ENCODE data around the gene ATP1A1. TPM values are rescaled to one million over a fixed set of nuclear protein-coding genes. Genes with fewer than 3 reads are reported as not detected.

Gene ATP1A1
- total RNA-seq, 1 donor from 2014 or later, result 269 TPM

DNA sequence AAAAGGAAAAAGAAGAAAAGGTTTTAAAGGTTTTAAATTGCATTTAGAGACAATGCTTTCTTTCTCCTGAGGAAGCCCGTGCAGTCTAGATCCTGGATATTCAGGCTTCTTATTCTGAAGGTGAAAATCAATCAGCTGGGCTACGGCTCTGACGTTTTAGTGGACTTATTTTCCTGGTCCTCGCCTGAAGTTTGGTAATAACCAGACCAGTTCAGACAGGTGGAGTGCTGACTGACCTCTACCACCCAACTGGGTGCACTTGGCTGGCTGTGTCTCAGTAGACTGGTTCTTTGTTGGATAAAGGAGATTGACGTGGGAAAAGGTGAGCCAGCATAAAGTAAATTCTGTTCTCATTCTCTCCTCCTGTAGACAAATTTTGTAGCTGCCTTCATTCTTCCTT lies 7.2 kb upstream of the ATP1A1 start:
- ATAC-seq, result peak; percentile 22
- intact Hi-C loops (cut with micrococcal nuclease), result no loop called here
- no peak for DNase-seq

GRCh38 chr1:116367256-116367945 lies 5.6 kb upstream of the ATP1A1 start:
- no peak for DNase-seq
- no peak for ATAC-seq
- intact Hi-C loops (cut with micrococcal nuclease), result no loop called here

DNA sequence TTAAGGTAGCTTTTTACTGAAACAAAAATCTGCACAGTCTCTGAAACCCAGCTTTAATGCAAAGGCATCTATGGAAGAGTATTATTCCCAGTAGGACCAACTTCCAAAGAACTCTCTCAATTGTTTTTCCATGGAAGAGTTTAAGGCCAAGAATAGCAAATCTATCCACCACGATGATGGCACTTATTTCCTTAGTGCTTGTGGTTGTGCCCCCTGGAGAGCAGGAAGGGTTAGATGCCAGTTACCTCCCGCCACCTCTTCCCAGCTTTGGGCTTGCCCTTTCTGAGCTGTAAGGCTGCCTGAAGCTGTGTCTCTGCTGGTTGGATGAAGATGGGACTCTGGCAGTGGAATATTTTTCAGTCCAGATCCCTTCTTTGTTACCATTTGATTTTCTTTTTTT lies 4.8 kb upstream of the ATP1A1 start:
- DNase-seq (no peak), ATAC-seq (no peak)
- intact Hi-C loops (cut with micrococcal nuclease), result no loop called here

DNA sequence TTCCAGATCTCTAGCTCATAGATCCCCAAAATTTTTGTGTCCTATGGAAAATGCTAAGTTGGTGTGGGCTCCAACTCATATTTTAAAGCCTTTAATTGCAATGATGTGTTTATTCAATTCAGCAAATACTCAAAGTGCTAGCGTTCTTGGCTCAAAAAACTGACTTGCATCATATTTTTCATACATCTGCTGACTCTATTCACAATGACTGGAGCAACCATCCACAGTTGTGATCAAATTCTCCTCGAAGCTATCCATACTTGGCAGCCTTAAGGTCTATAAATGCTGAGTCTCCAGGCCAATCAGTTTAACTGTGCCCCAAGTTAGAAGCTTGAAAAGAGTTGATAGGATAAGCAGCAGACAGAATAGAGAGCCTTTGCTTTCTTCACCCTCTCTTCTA lies 2.9 kb upstream of the ATP1A1 start:
- ATAC-seq (no peak), DNase-seq (no peak)
- intact Hi-C loops (cut with micrococcal nuclease), result no loop called here

DNA sequence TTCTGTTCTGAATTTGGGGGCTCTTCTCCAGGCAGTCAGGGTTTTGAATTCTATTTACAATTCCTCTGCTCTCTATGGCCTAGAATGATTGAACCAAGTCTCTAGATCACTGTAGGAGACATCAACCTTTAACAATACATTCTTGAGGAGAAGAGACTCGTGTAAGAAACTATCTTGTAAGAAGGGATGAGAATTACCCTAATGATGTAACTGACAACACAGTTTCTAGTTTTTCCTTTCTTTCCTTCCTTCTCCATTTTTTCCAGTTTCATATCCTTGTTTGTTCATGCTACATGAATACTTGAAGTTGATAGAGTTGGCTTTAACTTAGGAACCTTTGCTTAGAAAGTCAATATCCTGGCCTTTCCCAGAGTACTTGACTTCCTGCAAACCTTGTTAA lies 1.3 kb upstream of the ATP1A1 start:
- intact Hi-C loops (cut with micrococcal nuclease), result no loop called here

DNA sequence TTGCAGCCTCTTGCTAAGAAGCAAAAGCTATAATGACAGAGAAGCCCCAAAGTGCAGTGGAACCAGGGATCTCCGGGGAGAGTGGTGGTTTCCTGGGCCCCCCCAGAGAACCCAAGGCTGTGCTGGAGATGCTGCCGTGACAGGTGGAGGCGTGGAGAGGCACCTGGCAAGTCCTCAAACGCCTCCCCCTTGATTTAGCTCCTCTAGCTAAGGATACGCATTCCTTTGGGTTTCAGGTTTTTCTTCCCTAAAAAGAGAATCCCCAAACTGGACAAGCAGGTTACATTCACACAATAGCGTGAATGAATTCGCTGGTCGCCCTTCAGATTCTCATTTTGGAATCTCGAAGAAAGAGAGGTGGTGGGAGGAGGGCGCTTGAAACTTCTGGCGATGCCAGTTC lies 853 bp upstream of the ATP1A1 start:
- intact Hi-C loops (cut with micrococcal nuclease), result no loop called here
- no peak for ATAC-seq
- DNase-seq, result no peak

More for the DNA sequence above, 1.3 kb upstream of the ATP1A1 start:
- ATAC-seq, result no peak
- DNase-seq, result no peak

- intact Hi-C loops (cut with micrococcal nuclease), result no loop called here
- ATAC-seq (peak; percentile 49), DNase-seq (peak; percentile 84)
Measured at GRCh38 chr1:116373431-116374352, 648 bp downstream of the ATP1A1 start.

DNA sequence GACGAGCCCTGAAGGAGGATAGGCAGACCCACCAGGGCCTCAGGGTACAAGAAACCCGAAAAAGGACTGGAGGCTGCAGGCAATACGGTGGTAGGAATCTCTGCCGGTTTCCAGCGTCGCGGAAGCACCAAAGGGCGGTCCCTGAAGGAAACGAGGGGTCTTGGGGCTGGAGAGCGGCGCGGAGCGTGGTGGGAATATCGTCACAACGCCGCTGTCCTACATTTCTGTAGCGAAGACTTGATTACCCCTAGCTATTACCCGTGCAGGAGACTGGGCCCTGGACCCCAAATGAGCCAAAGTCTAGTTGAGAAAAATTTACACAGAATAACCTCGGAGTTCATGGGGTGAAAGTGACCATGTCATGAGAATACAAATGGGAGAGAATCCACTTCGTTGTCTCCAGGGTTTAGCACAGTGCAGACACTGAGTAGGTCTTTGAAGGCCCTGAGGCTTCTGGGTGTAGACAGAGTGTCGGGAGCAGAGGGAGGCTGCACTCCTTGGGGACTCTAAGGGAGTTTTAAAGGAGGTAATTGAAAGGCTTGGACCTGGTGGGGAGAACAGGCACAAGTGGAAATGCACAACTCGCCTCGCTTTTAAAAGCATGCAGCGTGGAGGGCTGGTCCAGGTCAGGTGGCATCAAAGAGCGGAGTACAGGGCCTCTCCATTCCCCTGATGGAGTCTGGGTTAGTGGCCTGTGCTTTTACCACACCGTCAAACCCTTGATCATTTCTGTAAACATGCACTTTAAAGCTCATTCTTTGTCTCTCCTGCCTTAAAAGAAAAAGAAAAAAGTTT lies 1.5 kb downstream of the ATP1A1 start:
- intact Hi-C loops (cut with micrococcal nuclease), result no loop called here
- ATAC-seq (no peak), DNase-seq (peak; percentile 38)

DNA sequence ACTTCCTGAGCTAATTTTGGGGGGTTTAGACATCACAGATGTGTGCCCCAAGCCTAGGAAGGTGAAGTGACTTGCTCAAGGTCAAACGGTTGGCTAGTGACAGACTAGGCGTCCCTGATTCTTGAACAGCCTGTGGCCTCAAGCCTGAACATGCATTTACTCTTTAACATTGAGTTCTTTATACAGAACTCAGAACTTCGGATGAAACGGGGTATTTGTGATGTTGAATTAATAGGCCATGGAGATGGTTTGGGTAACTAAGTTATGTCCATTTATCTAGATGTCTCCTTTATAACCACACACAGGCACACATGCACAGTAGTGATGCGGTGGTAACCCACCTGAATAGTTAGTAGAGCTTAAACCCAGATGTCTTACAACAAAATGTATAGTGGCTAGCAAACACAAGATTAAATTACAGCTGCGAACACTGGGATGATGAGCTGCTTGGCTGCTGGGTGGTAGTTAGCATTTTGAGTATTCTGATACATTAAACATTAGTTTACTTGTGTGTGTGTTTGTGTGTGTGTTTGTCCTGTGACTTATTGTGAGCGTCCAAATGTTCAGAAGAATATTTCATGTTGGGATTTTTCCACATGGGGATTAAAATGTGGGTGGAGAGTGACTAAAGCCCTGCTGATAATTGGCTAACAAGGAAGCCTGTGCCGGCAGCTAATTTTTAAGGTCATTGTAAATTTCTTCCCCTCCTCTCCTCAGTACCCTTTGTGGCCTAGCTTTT lies 2.3 kb downstream of the ATP1A1 start:
- no peak for DNase-seq
- no peak for ATAC-seq
- intact Hi-C loops (cut with micrococcal nuclease), result no loop called here

- intact Hi-C loops (cut with micrococcal nuclease), result no loop called here
Measured at GRCh38 chr1:116375887-116376728, 3.1 kb downstream of the ATP1A1 start.

DNA sequence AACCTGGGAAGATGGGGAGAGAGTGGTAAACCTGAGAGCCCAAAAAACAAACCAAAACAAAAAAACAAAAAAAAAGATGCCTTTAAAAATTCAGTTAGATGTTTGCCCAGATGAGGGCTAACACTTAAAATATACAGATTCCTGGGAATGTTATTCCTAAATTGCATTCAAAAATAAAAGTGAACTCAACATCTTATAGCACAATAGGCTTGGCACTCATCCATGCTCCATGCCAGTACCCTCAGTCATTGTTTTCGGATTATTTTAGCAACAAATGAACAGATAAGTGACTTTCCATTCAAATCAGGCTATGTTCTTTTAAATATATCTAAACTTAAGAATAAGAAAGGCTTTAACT lies 3.7 kb downstream of the ATP1A1 start:
- ATAC-seq (no peak), DNase-seq (no peak)
- intact Hi-C loops (cut with micrococcal nuclease), result no loop called here

More at GRCh38 chr1:116375887-116376728, 3.1 kb downstream of the ATP1A1 start:
- peak; percentile 83 for DNase-seq
- peak; percentile 33 for ATAC-seq

DNA sequence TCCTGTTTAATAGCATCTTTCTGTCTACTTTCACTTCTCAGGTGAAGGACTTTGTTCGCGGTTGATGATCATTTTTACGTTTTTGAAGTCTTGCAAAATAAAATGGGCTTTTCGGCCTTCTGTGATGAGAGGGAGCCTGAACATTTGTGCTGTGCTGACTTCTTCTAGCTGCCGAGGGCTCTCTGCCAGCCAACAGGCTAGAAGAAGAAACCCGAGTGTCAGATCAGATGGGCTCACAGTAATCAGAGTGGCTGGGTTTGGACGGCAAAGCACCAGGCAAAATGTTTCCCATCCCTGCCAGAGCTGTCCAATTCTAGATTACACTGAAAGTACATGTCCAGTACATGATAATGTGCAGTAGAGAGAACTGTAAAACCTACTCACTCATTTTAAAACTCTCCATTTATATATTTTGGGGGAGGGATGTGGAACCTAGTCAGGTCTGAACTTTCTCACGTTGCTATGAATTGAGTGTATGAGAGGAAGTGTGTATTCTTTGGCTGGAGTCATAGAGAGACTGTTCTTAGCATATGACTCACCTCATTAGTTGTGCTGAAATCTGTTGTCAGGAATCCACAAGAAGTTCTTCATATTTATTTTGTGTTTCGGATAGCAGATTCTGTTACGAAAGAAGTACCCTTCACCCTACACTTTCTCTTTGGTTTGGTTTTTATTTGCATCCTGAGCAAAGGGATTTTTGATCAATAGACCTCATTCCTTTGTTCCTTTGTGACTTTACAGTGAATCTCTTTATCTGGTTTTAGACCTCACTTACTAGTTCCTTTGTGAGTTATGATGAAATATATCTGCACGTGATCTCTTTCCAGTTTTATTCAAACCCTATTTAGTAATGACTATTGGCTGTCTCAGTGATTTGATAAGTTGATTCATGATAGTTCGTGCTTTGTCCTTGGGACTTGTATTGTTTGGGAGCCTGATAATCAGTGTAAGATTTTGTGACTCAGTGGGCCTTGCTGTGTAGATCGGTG lies 4.8 kb downstream of the ATP1A1 start:
- DNase-seq (peak; percentile 86), ATAC-seq (peak; percentile 47)
- intact Hi-C loops (cut with micrococcal nuclease), result no loop called here

GRCh38 chr1:116379057-116379630 lies 6.1 kb downstream of the ATP1A1 start:
- DNase-seq (peak; percentile 61), ATAC-seq (peak; percentile 27)

GRCh38 chr1:116379674-116380498 lies 6.8 kb downstream of the ATP1A1 start:
- no peak for DNase-seq
- intact Hi-C loops (cut with micrococcal nuclease), result no loop called here
- ATAC-seq, result no peak

More at GRCh38 chr1:116379057-116379630, 6.1 kb downstream of the ATP1A1 start:
- intact Hi-C loops (cut with micrococcal nuclease), result no loop called here

DNA sequence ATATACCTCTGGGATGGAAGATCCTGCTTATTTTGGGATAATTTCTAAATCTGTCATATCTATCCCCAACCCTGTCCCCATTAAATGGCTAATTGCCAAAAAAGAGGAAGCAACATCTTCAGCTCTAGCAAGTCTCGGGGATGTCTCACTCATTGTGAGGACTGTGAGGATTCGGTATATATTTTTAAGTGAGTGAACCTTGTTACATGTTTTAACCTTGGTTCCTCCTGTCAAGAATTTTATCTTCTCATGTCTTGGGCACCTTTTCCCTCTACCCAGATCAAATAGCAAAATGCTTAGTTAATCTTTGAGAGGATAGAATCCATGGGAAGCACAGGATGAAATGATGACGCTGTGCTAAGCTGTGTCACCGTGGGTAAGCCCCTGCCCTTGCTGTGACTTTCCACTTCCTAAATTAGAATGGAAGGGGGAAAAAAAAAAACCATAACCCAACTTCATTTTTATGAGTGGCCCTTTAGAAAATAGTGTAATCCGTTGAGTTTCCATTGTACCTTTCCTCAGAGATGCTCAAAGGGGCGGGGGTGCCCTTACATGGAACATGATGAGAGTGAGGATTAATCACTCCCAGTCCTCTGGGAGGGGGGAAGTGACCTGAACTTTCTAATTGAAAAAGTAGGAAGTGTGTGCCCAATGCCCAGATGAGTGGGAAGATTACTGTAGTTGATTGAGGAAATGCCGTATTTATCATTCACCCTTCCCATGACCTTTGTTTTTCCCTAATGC lies 7.6 kb downstream of the ATP1A1 start:
- intact Hi-C loops (cut with micrococcal nuclease), result no loop called here
- DNase-seq (no peak), ATAC-seq (no peak)
